Thymus (tissue), 11 donors: Measurements from ENCODE around the gene TBC1D16. TPM values are rescaled to one million over a fixed set of nuclear protein-coding genes. Genes with fewer than 3 reads are reported as not detected.

Experiments
- DNase-seq, 9 donors: peaks; one replicate each; pipeline ENCODE4 v3.0.0-alpha.2; 2013; ENCODE audit warnings: low spot score in 9 of 9, low read depth in 6 of 9, missing footprints in 1 of 9
- H3K27ac ChIP-seq, 2 donors: one replicate each; pipeline ENCODE4 v1.5.1; 2013; ENCODE audit warnings: control low read depth in 1 of 2, low read depth in 1 of 2, low read length in 1 of 2, mild to moderate bottlenecking in 1 of 2, moderate library complexity in 1 of 2
- H3K27me3 ChIP-seq, 2 donors: one replicate each; pipeline ENCODE4 v1.5.1; 2013; ENCODE audit warnings: low read length in 1 of 2; ENCODE audit not compliant: control insufficient read depth in 2 of 2, insufficient read depth in 1 of 2
- H3K36me3 ChIP-seq, 2 donors: one replicate each; pipeline ENCODE4 v1.5.1; 2013; ENCODE audit warnings: low read length in 1 of 2, mild to moderate bottlenecking in 1 of 2, moderate library complexity in 1 of 2; ENCODE audit not compliant: control insufficient read depth in 2 of 2, insufficient read depth in 2 of 2
- H3K4me1 ChIP-seq, 2 donors: one replicate each; pipeline ENCODE4 v1.5.1; 2013; ENCODE audit warnings: low read length in 2 of 2; ENCODE audit not compliant: control insufficient read depth in 2 of 2, insufficient read depth in 2 of 2
- H3K4me3 ChIP-seq, 2 donors: one replicate each; pipeline ENCODE4 v1.5.1; 2013; ENCODE audit warnings: low read length in 2 of 2, control low read depth in 1 of 2, mild to moderate bottlenecking in 1 of 2
- H3K9me3 ChIP-seq, 2 donors: one replicate each; pipeline ENCODE4 v1.5.1; 2013; ENCODE audit warnings: low read length in 1 of 2, mild to moderate bottlenecking in 1 of 2; ENCODE audit not compliant: control insufficient read depth in 2 of 2, insufficient read depth in 1 of 2
- WGBS: extraction: QIAGEN DNeasy Blood & Tissue Kit; methylation state at CpG from one replicate; pipeline ENCODE4 v1.1.7; 2013; 5-methylcytosine and 5-hydroxymethylcytosine counted together
- polyA plus RNA-seq: library from polyadenylated mRNA; stranded (reverse); fragments of 200-250 nt; gene quantifications from one replicate; pipeline ENCODE4 v1.2.3, GENCODE V29; 2013
- total RNA-seq: library from RNA; stranded (reverse); fragments of 120-200 nt; gene quantifications from one replicate; pipeline ENCODE4 v1.2.4, GENCODE V29; 2013
- donor health status: healthy.

Gene TBC1D16
- total and polyA plus RNA-seq, 2 donors: 3.7 to 4.2 TPM

GRCh38 chr17:79921411-79922115, 114.1 kb downstream of the TBC1D16 start:
- WGBS: 82% methylated on average over 28 of the region's 28 CpGs
- Histone ChIP-seq H3K9me3 (no peaks in the 10 kb centered on the region), H3K4me3 (no peak overlapping the region), H3K36me3 (no peaks in the 10 kb centered on the region), H3K27me3 (peaks cover 0 to 58% of the 10 kb centered on the region in 2 donors), H3K4me1 (no peaks in the 10 kb centered on the region), H3K27ac (no peak overlapping the region)
- DNase-seq: no peak

- Histone ChIP-seq H3K36me3 (no peaks in the 10 kb centered on the region), H3K4me1 (no peaks in the 10 kb centered on the region), H3K27me3 (peaks cover 0 to 61% of the 10 kb centered on the region in 2 donors), H3K9me3 (no peaks in the 10 kb centered on the region), H3K4me3 (no peak overlapping the region), H3K27ac (no peak overlapping the region)
- no peak for DNase-seq
- WGBS: 61% methylated on average over 19 of the region's 19 CpGs
Observed at GRCh38 chr17:79920751-79921410, 114.8 kb downstream of the TBC1D16 start.

GRCh38 chr17:79919862-79920720, 115.6 kb downstream of the TBC1D16 start:
- no peak overlapping the region for H3K4me3 ChIP-seq
- no peaks in the 10 kb centered on the region for H3K36me3 ChIP-seq
- WGBS: 77% methylated on average over 28 of the region's 28 CpGs
- H3K27ac ChIP-seq: no peak overlapping the region
- DNase-seq: no peak
- no peaks in the 10 kb centered on the region for H3K9me3 ChIP-seq
- peaks cover 0 to 63% of the 10 kb centered on the region in 2 donors for H3K27me3 ChIP-seq
- no peaks in the 10 kb centered on the region for H3K4me1 ChIP-seq

- Histone ChIP-seq H3K9me3 (no peaks in the 10 kb centered on the region), H3K4me1 (no peaks in the 10 kb centered on the region), H3K36me3 (no peaks in the 10 kb centered on the region), H3K4me3 (no peak overlapping the region), H3K27ac (no peak overlapping the region), H3K27me3 (peaks cover 0 to 61% of the 10 kb centered on the region in 2 donors)
- WGBS: 90% methylated on average over 17 of the region's 17 CpGs
- DNase-seq: no peak
Observed at GRCh38 chr17:79919164-79919585, 116.5 kb downstream of the TBC1D16 start.

GRCh38 chr17:79918581-79919163, 117.0 kb downstream of the TBC1D16 start:
- Histone ChIP-seq H3K4me1 (no peaks in the 10 kb centered on the region), H3K9me3 (no peaks in the 10 kb centered on the region), H3K27ac (no peak overlapping the region), H3K27me3 (peaks cover 0 to 61% of the 10 kb centered on the region in 2 donors), H3K36me3 (no peaks in the 10 kb centered on the region), H3K4me3 (no peak overlapping the region)
- 84% methylated on average over 9 of the region's 9 CpGs for WGBS
- DNase-seq: no peak

GRCh38 chr17:79917902-79918484, 117.7 kb downstream of the TBC1D16 start:
- Histone ChIP-seq H3K27ac (no peak overlapping the region), H3K36me3 (no peaks in the 10 kb centered on the region), H3K4me3 (no peak overlapping the region), H3K27me3 (peaks cover 0 to 65% of the 10 kb centered on the region in 2 donors), H3K4me1 (no peaks in the 10 kb centered on the region), H3K9me3 (no peaks in the 10 kb centered on the region)
- 96% methylated on average over 14 of the region's 14 CpGs for WGBS
- DNase-seq: no peak

GRCh38 chr17:79916991-79917901, 118.4 kb downstream of the TBC1D16 start:
- Histone ChIP-seq H3K4me1 (no peaks in the 10 kb centered on the region), H3K27ac (no peak overlapping the region), H3K27me3 (peaks cover 0 to 62% of the 10 kb centered on the region in 2 donors), H3K9me3 (no peaks in the 10 kb centered on the region), H3K4me3 (no peak overlapping the region), H3K36me3 (no peaks in the 10 kb centered on the region)
- 94% methylated on average over 18 of the region's 18 CpGs for WGBS
- no peak for DNase-seq

- DNase-seq: no peak
- WGBS: 94% methylated on average over 6 of the region's 6 CpGs
Observed at GRCh38 chr17:79916506-79916905, 119.2 kb downstream of the TBC1D16 start.

More at GRCh38 chr17:79916506-79916905, 119.2 kb downstream of the TBC1D16 start:
- H3K4me3 ChIP-seq: no peak overlapping the region
- H3K9me3 ChIP-seq: no peaks in the 10 kb centered on the region
- peaks cover 0 to 54% of the 10 kb centered on the region in 2 donors for H3K27me3 ChIP-seq
- no peaks in the 10 kb centered on the region for H3K4me1 ChIP-seq
- H3K36me3 ChIP-seq: no peaks in the 10 kb centered on the region
- no peak overlapping the region for H3K27ac ChIP-seq
